ENCODE data around the gene CTTNBP2. TPM values are rescaled to one million over a fixed set of nuclear protein-coding genes. Genes with fewer than 3 reads are reported as not detected.
"Not testable (repeated sequence)": the region's sequence is repeated elsewhere in the genome, so short reads cannot be mapped to it uniquely, and the experiment has no call there.

Gene CTTNBP2
- total RNA-seq, 1 experiment from 2014 or later = not detected

GRCh38 chr7:117737926-117738325 lies 135.3 kb downstream of the CTTNBP2 start:
- DNase-seq (ENCODE audit: low spot score) = no peak

- no peak for DNase-seq (ENCODE audit: low spot score)
These were observed 141.8 kb downstream of the CTTNBP2 start for GRCh38 chr7:117731455-117731854.

GRCh38 chr7:117730390-117730789 lies 142.9 kb downstream of the CTTNBP2 start:
- no peak for DNase-seq (ENCODE audit: low spot score)

DNA sequence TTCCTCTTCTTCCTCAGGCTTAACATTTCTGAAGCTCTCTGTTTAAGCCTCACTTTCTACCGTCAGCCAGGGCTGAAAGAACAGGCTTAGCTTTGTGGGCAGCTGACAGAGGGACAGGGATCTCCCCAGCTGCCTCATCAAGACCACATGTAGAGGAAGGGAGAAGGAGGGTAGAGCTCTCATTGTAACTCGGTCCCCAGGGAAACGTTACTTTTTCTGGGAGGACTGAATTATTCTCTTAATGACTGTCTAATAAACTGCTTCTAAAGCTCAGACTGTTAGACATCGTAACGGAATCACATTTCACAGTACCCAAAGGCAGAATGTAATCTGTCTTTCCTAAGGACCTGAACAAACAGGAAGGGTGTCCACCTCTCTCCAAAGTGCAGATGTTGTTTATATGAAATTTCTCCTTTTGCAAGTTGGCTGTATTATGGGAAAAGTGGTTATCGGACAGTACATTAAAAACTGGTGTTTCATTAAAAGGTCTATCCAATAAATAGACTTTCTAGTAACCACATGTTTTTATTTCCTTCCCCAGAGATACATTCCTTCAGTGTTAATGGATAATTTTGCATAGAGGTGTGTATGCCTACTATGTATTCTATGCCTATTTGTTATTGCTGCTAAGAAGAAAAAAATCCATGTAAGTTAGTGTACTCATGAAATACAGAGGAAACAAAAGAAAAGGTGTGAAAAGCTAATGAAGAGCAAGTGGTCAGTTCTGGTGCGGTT lies 144.2 kb downstream of the CTTNBP2 start:
- DNase-seq (ENCODE audit: low spot score) = no peak

DNA sequence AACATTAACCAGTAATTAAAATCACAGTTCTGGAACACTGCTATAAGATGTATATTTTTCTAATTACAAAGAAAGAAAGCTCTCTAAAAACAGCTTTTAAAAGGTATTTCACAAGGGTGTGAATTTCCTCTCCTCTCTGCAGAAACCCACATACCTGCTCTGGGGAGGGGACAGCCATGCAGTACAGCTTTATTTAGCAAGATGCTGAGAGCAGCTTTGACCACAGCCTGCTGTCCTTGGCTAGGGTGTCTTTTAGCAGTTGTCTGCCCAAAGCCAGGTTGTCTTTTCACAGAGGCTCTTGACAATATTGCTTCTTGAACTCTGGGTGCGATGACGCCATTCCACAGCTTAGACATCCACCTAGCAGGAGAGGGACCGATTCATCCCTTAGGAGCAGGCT lies 148.3 kb downstream of the CTTNBP2 start:
- DNase-seq (ENCODE audit: low spot score) = no peak

DNA sequence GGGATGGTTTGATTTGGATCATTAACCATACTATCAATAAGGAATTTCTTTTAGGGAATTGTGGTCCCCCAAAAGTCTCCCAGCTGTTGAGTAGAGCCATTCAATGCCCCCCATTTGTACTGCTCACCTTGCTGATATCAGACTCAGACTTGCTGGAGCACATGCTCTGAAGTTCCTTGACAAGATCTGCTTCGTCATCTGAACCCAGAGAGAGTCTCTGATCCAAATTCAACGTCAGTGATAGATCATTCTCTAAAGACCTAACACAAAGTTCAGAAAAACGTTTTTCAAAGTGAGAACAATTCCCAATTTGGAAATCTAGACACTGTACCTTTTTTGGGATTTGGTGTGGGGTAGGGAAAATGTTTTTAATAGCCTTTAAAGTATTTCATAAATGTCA lies 153.9 kb downstream of the CTTNBP2 start:
- no peak for DNase-seq (ENCODE audit: low spot score)

DNA sequence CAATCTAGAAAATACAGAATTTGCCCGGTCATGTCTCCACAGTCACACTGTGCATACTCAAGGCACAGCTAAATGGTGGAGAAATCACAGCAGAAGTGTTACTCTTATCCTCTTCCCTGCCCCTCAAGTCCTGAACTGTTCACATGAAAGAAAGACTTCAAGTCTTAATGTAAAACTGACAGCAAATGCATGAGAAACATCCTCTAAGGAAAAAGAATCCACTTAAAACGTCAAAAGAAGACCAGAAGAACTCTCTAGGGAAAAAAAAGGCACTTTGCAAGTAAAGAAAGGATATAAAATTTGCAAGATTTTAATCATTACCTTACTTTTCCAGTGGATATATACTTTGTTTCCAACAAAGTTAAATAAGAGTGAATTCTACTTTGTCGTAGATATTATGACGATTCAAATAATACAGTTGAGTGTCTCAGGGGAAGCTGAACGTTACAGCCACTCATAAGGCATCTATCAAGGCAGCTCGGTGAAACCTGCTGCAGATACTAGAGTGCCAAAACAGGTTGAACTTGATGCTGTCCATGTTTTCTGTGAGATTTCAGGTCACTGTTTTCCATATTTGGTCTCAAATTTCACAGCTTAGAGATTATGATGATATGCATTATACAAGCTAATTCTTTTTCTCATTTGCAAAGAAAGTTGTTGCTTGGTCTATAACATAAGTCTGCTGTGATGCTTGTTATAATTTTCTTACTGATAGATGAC lies 155.0 kb downstream of the CTTNBP2 start:
- DNase-seq (ENCODE audit: low spot score) = no peak

- no peak for DNase-seq (ENCODE audit: low spot score)
These were observed 155.9 kb downstream of the CTTNBP2 start for GRCh38 chr7:117717357-117717756.

GRCh38 chr7:117716707-117717299 lies 156.4 kb downstream of the CTTNBP2 start:
- no peak for DNase-seq (ENCODE audit: low spot score)

- DNase-seq (ENCODE audit: low spot score) = peak; percentile 70
These were observed 157.3 kb downstream of the CTTNBP2 start for GRCh38 chr7:117715784-117716445.

- DNase-seq (ENCODE audit: low spot score) = no peak
These were observed 161.7 kb downstream of the CTTNBP2 start for GRCh38 chr7:117711556-117711955.

DNA sequence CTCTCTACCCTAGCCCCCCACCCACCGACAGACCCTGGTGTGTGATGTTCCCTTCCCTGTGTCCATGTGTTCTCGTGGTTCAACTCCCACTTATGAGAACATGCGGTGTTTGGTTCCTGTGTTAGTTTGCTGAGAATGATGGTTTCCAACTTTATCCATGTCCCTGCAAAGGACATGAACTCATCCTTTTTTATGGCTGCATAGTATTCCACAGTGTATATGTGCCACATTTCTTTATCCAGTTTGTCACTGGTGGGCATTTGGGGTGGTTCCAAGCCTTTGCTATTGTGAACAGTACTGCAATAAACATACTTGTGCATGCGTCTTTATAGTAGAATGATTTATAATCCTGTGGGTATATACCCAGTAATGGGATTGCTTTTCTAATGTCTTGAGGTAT lies 165.1 kb downstream of the CTTNBP2 start:
- DNase-seq (ENCODE audit: low spot score) = not testable (repeated sequence)

DNA sequence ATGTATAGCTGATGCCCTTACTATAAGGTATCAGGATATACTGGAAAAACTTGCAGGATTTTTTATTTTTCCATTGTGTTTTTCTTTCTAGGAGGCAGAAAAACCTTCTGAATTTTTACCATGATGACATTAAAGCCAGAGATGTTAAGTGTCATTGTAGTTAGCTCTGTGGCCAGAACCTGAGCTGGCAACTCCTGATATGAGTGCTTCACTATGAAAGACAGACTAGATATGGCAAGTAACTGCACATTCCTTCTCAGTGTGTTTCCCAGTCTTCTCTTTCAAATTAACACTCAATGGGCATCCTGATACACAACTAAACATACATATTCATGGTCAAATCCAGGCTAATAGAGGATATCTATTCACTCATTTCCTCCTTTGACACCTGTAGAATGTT lies 166.2 kb downstream of the CTTNBP2 start:
- no peak for DNase-seq (ENCODE audit: low spot score)

DNA sequence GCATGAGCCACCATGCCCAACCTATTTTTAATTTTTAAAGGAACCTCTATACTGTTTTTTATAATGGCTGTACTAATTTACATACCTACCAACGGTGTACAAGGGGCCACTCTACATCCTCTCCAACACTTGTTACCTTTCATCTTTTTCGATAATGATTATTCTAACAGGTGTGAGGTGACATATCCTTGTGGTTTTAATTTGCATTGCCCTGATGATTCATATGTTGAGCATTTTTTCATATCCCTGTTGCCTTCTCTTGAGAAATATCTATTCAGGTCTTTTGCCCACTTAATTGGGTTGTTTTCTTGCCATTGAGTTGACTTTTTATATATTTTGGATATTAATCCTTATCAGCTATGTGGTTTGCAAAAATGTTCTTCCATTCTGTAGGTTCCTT lies 167.0 kb downstream of the CTTNBP2 start:
- no peak for DNase-seq (ENCODE audit: low spot score)

DNA sequence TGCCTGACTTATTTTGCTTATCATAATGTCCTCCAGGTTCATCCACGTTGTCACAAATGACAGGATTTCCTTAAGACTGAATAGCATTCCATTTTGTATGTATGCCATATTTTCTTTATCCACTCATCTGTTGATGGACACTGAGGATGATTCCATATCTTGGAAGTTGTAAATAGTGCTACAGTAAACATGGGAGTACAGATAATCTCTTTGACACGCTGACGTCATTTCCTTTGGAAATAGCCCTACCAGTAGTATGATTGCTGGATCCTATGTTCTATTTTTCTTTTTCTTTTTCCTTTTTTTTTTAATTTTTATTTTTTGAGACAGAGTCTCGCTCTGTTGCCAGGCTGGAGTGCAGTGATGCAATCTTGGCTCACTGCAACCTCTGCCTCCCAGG lies 167.6 kb downstream of the CTTNBP2 start:
- DNase-seq (ENCODE audit: low spot score) = no peak

- DNase-seq (ENCODE audit: low spot score) = no peak
These were observed 169.2 kb downstream of the CTTNBP2 start for GRCh38 chr7:117704063-117704462.

- no peak for DNase-seq (ENCODE audit: low spot score)
These were observed 175.2 kb downstream of the CTTNBP2 start for GRCh38 chr7:117698018-117698417.

DNA sequence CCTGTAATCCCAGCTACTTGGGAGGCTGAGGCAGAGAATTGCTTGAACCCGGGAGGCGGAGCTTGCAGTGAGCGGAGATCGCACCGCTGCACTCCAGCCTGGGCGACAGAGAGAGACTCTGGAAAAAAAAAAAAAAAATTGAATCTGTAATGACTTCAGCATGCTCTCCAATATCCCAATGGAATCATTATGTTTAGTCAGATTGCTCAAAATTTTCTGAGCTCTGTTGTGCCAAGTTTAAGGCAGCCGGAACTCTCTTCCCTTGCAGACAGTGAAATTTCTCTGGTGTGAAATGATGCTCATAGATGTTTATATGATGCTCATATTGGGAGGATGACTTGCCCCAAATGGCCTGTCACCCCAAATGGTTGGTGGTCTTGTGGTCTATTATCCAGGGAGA lies 180.9 kb downstream of the CTTNBP2 start:
- DNase-seq (ENCODE audit: low spot score) = no peak

DNA sequence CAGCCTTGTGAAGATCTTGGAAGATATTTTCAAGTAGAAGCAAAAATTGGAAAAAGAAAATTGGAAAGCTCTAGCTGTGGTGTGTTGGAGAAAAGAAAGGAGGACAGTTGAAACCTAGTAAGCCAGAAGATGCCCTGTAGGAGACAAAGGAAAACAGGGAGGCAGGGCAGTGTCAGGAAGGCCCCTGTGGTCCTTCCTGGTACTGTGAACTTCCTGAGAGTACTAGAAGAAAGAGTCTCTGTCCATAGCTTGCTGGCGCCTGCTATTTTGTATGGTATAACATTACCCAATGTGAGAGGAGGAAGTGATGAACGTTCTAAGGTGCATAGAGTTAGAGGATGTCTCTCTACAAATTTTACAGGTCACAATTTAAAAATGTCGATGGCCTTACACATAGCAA lies 183.1 kb downstream of the CTTNBP2 start:
- no peak for DNase-seq (ENCODE audit: low spot score)

- DNase-seq (ENCODE audit: low spot score) = no peak
These were observed 183.8 kb downstream of the CTTNBP2 start for GRCh38 chr7:117689406-117689805.

DNA sequence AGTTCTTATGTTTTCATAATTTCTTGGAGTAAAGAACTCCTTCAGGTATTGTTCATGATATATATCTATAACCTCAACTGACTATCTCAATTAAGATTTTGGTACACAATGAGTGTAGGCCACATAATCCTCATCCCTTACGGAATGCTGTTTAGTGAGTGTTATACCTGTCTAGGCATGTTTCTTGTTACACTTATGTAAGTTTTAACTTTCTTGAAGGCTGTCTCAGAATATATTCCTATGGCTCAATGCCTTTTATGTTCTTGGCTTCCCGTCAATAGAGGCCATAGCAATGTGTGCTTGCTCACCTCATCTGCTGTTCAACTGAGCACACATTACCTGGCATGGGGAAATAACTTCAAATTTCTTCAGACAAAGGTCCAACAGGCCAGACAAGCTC lies 185.1 kb downstream of the CTTNBP2 start:
- DNase-seq (ENCODE audit: low spot score) = no peak

GRCh38 chr7:117686311-117686935 lies 186.8 kb downstream of the CTTNBP2 start:
- no peak for DNase-seq (ENCODE audit: low spot score)

All from A172 (cell line).